ENCODE data around the gene DAPL1.

GRCh38 chr2:158845444-158845843 is 50.3 kb downstream of the DAPL1 start:
- TF ChIP-seq, protein P1, sequence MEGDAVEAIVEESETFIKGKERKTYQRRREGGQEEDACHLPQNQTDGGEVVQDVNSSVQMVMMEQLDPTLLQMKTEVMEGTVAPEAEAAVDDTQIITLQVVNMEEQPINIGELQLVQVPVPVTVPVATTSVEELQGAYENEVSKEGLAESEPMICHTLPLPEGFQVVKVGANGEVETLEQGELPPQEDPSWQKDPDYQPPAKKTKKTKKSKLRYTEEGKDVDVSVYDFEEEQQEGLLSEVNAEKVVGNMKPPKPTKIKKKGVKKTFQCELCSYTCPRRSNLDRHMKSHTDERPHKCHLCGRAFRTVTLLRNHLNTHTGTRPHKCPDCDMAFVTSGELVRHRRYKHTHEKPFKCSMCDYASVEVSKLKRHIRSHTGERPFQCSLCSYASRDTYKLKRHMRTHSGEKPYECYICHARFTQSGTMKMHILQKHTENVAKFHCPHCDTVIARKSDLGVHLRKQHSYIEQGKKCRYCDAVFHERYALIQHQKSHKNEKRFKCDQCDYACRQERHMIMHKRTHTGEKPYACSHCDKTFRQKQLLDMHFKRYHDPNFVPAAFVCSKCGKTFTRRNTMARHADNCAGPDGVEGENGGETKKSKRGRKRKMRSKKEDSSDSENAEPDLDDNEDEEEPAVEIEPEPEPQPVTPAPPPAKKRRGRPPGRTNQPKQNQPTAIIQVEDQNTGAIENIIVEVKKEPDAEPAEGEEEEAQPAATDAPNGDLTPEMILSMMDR (IDR thresholded peaks at IDR 0.05) = no peak
- TF ChIP-seq POLR2AphosphoS5 (IDR thresholded peaks at IDR 0.05; ENCODE audit: insufficient read depth in 1 of 2, low read depth in 1 of 2) (no peak), POLR2A (IDR thresholded peaks at IDR 0.05) (no peak)
